GM21529 (cell line): ENCODE data around the gene PDHA1.

Source experiments
- ATAC-seq: cut with Tn5 transposase; IDR thresholded peaks from one replicate; pipeline ENCODE4 v1.9.1; 2021; ENCODE audit not compliant: unreplicated experiment

Gene PDHA1

DNA sequence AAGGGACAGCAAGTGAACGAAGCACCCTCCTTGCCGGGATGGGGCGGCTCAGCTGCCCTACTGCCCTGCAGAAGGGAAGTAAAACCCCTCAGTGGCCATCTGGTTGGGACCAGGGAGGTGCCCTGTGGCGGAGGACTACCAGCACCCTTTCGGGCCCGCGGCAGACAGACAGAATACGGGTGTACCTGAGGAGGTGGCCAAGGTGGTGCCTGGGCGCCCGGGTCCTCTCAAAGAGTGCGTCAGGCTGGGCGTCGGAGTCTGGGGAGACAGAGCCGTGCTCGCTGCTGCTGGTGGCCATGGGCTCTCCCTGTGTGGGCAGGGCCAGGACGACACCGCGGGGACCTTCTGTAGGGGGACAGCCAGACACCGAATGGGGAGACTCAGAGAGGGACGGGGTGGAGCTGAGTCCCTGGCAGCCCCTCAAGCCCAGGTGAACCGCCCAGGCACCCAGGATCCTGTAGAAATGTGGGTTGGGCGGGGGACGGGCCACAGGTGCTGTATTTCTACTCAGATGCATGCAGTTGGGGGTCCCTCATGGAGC is 29.7 kb downstream of the PDHA1 start:
- no peak for ATAC-seq

DNA sequence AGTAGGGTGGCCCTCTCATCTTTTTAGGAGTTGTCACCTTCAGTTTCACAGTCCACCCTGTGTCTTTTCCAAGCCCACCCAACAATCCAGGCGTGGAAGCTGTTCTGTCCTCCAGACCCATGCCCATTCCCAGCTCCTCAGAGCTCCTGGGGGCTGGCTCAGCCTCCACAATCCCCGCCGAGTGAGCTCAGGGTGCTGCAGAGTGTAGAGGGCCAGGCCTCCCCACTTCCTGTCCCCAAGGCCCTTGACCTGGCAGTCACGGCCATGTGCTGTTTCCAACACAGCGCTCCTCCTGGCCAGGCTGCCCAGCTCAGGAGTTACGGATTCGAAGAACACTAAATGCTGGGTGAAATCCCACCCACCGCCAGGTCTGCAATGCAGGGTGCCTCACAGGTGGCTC is 31.8 kb downstream of the PDHA1 start:
- no peak for ATAC-seq

DNA sequence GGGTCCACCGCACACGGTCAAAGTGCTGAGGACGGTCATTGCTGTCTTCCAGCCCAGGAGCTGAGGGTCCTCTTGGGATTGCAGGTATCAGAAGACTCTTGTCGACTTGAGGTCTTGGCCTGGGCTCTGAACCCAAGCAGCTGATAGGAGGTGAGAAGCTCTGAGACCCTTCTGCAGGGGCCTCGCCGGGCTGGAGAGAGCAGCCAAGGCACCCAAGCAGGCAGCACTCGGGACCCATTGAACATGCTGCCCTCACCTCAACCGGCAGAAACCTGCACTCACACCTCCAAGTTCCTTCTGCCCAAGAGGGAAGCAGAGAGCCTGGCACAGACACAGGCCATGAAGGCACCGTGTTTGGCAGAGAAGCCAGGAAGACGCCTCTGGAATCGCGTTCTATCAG is 34.1 kb downstream of the PDHA1 start:
- ATAC-seq, result no peak

- ATAC-seq, result no peak
Measured at GRCh38 chrX:19381326-19381725, 37.6 kb downstream of the PDHA1 start.

DNA sequence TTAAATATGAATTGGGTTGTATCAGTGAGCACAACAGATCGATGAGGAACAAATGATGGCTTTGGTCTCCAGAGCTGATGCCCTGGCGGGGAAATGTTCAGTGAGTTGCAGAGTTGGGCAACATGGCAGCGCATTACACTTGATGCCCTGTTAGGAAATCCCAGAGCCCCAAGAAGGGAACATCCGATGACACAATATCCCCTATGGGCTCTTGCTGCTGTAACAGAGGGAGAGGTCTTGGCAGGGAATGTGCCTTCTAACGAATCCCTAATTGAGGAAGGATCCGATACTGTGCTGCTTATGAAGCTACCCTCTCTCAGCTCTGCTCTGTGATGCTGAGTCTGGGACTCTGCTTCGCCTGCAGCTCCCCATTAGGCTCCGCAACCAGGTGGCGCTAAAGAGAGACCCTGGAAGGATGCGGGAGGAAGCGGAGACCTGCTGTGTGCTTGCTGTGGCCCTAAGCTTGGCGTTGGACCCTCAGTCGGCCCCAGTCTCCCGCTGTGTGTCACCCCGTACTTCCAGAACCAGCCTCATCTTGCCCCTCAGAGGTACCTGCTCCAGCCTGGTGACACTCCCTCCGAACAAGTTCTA is 38.9 kb downstream of the PDHA1 start:
- ATAC-seq, result peak; percentile 53

- no peak for ATAC-seq
Measured at GRCh38 chrX:19386679-19387078, 43.0 kb downstream of the PDHA1 start.

GRCh38 chrX:19388064-19388679 is 44.4 kb downstream of the PDHA1 start:
- no peak for ATAC-seq

GRCh38 chrX:19388741-19389140 is 45.0 kb downstream of the PDHA1 start:
- ATAC-seq, result no peak

DNA sequence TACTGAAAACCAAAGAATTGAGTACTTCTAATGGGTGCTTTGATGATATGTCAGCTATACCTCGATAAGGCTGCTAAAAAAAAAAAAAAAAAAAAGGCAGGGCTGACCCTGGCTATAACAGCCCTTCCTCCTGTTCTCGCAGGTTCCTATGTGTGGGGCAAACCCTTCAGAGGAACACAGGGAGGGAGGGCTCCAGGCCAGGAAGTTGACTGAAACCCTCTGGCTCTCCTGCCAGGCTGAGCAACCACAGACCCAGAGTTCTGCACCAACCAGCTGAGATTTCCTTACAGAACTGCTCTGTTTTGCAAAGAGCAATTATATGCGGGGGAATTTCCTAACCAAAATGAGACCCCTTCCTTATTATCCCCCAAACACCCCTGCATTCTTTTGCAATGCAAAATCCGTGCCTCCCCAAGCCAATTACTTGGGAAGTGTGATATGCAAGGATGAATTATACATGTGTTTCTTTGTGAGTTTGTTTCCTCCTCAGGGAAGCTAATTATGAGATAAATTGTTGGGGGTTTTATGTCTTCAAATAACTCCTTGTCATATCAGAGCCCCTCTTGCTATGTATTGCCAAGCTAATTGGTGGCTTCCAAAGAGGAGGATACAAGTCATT is 45.6 kb downstream of the PDHA1 start:
- ATAC-seq, result no peak

DNA sequence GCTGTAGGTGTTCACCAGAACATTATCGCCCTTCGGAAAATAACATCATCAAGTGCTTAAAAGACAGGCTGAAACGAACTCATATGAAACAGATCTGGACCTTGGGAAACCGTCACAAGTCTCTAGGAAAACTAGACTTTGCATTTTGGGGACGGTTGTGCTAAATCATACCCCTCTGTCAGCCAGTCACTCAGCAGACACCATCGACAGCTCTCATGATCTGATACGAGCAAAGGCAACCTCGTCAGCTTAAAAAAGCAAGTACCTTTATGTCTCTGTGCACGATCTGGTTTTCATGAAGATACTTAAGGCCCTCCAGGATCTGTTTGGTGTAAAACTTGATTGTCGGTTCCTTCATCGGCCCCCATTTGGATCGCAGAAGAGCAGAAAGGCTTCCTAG is 48.4 kb downstream of the PDHA1 start:
- no peak for ATAC-seq

DNA sequence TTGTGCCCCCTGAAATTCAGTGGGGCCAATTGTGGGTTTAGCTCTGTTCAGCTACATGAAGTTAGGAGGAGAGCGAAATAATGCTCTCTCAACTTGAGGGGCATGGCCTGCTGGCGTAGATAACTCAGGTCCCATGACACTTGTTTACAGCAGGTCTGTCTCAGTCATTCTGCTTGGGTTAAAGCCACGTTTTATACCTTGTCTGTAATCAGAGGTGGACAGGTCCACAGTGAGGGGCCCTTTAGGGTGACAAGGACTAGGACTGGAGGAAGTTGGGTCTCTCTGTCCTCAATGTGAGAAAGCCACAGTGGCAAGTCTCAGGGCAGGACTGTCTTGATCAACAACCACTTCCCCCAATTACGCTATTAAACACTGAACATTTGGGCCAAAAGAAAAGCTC is 49.0 kb downstream of the PDHA1 start:
- no peak for ATAC-seq

DNA sequence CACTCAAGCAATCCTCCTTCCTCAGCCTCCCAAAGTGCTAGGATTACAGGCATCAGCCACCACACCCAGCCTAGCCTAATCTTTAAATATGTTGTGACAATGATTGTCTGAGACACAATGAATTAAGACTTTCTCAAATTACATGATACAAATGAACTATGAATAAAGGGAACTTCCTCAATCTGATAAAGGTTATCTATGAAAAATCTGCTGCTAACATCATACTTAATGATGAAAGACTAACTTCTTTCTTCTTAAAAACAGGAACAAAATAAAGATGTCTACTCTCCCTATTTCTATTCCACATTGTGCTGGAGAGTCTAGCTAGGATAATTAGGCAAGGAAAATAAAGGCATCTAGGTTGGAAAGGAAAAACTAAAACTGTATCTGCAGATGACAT is 60.0 kb downstream of the PDHA1 start:
- ATAC-seq, result no peak

DNA sequence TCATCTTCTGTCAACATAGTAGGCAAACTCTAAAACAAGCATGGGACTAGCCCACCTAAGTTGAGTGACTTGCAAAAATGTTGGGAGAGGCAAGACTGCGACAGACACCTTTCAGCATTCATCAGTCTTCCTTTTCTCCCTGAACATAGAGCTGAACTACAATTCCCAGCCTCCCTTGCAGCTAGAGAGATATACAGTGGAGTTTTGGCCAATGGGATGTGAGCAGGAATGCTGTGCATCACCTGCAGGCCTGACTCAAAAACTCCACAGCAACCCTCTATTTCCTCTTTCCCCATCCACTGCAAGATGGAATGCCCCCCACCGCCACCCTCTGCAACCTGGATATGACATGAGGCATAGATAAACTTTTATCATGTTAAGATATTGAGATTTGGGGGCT is 66.5 kb downstream of the PDHA1 start:
- no peak for ATAC-seq
